Activated CD4-positive, alpha-beta T cell treated with anti-CD3 and anti-CD28 coated beads for 48 hours (primary cell): ENCODE data around the gene DPF1.
A peak's percentile ranks its signal among the peaks of the same experiment; 100 is the strongest.

Experiments
- DNase-seq: peaks from one replicate; pipeline ENCODE4 v3.0.0-alpha.2; 2020

Gene DPF1

GRCh38 chr19:38216785-38217641 is 7.0 kb downstream of the DPF1 start:
- DNase-seq = peak; percentile 19

- peak; percentile 85 for DNase-seq
These were observed 10.0 kb downstream of the DPF1 start for GRCh38 chr19:38213911-38214625.

- no peak for DNase-seq
These were observed 10.6 kb downstream of the DPF1 start for GRCh38 chr19:38213469-38213868.

GRCh38 chr19:38211766-38212165 is 12.3 kb downstream of the DPF1 start:
- no peak for DNase-seq

- DNase-seq = no peak
These were observed 12.9 kb downstream of the DPF1 start for GRCh38 chr19:38211151-38211591.

GRCh38 chr19:38210458-38210987 is 13.5 kb downstream of the DPF1 start:
- no peak for DNase-seq

GRCh38 chr19:38209671-38210457 is 14.2 kb downstream of the DPF1 start:
- DNase-seq = no peak

GRCh38 chr19:38209152-38209551 is 14.9 kb downstream of the DPF1 start:
- no peak for DNase-seq

GRCh38 chr19:38208571-38208970 is 15.5 kb downstream of the DPF1 start:
- DNase-seq = no peak

- DNase-seq = no peak
These were observed 16.5 kb downstream of the DPF1 start for GRCh38 chr19:38207543-38207942.

- DNase-seq = no peak
These were observed 17.1 kb downstream of the DPF1 start for GRCh38 chr19:38206928-38207327.

GRCh38 chr19:38206006-38206745 is 17.8 kb downstream of the DPF1 start:
- DNase-seq = no peak

- DNase-seq = no peak
These were observed 19.3 kb downstream of the DPF1 start for GRCh38 chr19:38204728-38205127.

- DNase-seq = no peak
These were observed 19.9 kb downstream of the DPF1 start for GRCh38 chr19:38204096-38204495.

GRCh38 chr19:38203197-38203596 is 20.8 kb downstream of the DPF1 start:
- no peak for DNase-seq

GRCh38 chr19:38202504-38202903 is 21.5 kb downstream of the DPF1 start:
- DNase-seq = no peak

GRCh38 chr19:38201731-38202130 is 22.3 kb downstream of the DPF1 start:
- DNase-seq = no peak

- no peak for DNase-seq
These were observed 24.7 kb downstream of the DPF1 start for GRCh38 chr19:38199340-38199739.

- DNase-seq = no peak
These were observed 25.9 kb downstream of the DPF1 start for GRCh38 chr19:38197937-38198704.

GRCh38 chr19:38196948-38197656 is 26.9 kb downstream of the DPF1 start:
- no peak for DNase-seq
